Measurements from ENCODE around the gene MSI2. TPM values are rescaled to one million over a fixed set of nuclear protein-coding genes. Genes with fewer than 3 reads are reported as not detected.

Gene MSI2
- total RNA-seq, 1 donor from 2014 or later, result 31.3 TPM

- TF ChIP-seq, protein P1, sequence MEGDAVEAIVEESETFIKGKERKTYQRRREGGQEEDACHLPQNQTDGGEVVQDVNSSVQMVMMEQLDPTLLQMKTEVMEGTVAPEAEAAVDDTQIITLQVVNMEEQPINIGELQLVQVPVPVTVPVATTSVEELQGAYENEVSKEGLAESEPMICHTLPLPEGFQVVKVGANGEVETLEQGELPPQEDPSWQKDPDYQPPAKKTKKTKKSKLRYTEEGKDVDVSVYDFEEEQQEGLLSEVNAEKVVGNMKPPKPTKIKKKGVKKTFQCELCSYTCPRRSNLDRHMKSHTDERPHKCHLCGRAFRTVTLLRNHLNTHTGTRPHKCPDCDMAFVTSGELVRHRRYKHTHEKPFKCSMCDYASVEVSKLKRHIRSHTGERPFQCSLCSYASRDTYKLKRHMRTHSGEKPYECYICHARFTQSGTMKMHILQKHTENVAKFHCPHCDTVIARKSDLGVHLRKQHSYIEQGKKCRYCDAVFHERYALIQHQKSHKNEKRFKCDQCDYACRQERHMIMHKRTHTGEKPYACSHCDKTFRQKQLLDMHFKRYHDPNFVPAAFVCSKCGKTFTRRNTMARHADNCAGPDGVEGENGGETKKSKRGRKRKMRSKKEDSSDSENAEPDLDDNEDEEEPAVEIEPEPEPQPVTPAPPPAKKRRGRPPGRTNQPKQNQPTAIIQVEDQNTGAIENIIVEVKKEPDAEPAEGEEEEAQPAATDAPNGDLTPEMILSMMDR (IDR thresholded peaks at IDR 0.05), result no peak
- DNase-seq, result no peak
- no peak overlapping the region for H3K4me3 ChIP-seq
- ATAC-seq, result no peak
- H3K9me3 ChIP-seq, result no peaks in the 10 kb centered on the region
- no peak overlapping the region for H3K27ac ChIP-seq
- no peaks in the 10 kb centered on the region for H3K36me3 ChIP-seq
- no peaks in the 10 kb centered on the region for H3K27me3 ChIP-seq
- intact Hi-C loops (cut with DNase I), result no loop called here
- H3K4me1 ChIP-seq, result peaks cover 5% of the 10 kb centered on the region
These were observed 169.9 kb downstream of the MSI2 start for GRCh38 chr17:57425903-57426880.

- intact Hi-C loops (cut with DNase I), result no loop called here
- H3K27me3 ChIP-seq, result no peaks in the 10 kb centered on the region
These were observed 173.6 kb downstream of the MSI2 start for GRCh38 chr17:57429966-57430365.

DNA sequence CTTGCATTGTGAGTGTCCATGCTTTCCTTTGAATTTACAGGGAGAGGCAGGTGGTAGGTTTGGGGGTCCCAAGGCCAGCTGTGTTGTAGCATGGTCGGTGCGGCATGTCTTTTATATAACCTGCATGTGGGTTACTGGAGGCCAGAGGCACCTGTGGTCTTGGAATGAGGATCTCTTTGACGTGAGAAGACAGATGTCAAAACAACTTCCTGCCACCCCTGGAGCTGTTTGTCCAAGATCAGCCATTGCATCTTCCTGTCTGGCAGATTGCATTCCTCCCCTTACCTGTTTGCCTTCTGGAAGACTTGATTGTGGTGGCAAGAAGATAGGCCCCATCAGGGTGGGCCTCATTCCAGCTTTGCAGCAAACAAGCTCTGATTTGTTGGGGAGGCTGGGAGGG is 175.1 kb downstream of the MSI2 start:
- no peaks in the 10 kb centered on the region for H3K27me3 ChIP-seq
- H3K4me3 ChIP-seq, result no peak overlapping the region
- DNase-seq (no peak), ATAC-seq (no peak)
- H3K4me1 ChIP-seq, result no peaks in the 10 kb centered on the region
- H3K36me3 ChIP-seq, result no peaks in the 10 kb centered on the region
- H3K27ac ChIP-seq, result no peak overlapping the region
- TF ChIP-seq, protein P1 (IDR thresholded peaks at IDR 0.05), result no peak
- intact Hi-C loops (cut with DNase I), result no loop called here
- H3K9me3 ChIP-seq, result no peaks in the 10 kb centered on the region

More at GRCh38 chr17:57429966-57430365, 173.6 kb downstream of the MSI2 start:
- TF ChIP-seq, protein P1 (IDR thresholded peaks at IDR 0.05), result no peak
- Histone ChIP-seq H3K9me3 (no peaks in the 10 kb centered on the region), H3K4me3 (no peak overlapping the region), H3K27ac (no peak overlapping the region), H3K4me1 (peaks cover under 1% of the 10 kb centered on the region), H3K36me3 (no peaks in the 10 kb centered on the region)
- ATAC-seq, result no peak
- no peak for DNase-seq

DNA sequence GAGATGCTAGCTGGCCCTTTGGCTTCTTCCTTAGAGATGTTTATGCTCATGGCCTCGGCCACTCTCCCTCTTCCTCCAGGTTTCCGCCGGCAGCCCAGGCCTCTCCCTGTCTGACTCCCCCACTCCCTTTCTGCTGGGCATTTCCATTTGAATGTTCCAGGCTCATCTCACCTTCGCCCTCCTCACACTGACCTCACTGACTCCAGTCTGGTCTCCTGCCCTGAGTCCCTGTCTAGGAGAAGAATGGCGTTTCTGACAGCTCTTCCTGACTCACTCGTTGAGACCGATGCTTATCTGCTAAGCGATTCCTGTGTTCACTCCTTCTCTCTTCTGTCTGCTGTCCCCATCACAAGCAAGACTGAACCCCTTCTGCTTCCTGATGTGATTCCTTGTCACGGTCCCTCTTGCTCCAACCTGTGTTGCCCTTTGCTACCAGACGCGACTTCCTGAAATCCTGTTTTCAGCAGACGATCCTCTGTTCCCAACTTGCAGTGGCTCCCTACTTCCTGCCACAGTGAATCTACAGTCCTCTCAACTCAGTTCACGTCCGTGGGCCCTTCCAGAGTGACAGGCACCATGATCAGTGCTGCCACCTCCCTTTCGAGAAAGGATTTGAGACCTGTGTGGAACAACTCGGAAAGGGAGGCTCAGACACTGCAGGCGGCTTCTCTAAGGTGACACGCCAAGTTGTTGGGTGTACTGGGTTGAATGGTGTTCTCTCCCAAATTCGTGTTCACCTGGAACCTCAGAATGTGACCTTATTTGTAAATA is 176.4 kb downstream of the MSI2 start:
- TF ChIP-seq, protein P1 (IDR thresholded peaks at IDR 0.05), result no peak
- intact Hi-C loops (cut with DNase I), result no loop called here
- Histone ChIP-seq H3K27ac (no peak overlapping the region), H3K9me3 (no peaks in the 10 kb centered on the region), H3K36me3 (no peaks in the 10 kb centered on the region), H3K4me1 (no peaks in the 10 kb centered on the region), H3K27me3 (no peaks in the 10 kb centered on the region), H3K4me3 (no peak overlapping the region)
- no peak for ATAC-seq
- DNase-seq, result no peak

DNA sequence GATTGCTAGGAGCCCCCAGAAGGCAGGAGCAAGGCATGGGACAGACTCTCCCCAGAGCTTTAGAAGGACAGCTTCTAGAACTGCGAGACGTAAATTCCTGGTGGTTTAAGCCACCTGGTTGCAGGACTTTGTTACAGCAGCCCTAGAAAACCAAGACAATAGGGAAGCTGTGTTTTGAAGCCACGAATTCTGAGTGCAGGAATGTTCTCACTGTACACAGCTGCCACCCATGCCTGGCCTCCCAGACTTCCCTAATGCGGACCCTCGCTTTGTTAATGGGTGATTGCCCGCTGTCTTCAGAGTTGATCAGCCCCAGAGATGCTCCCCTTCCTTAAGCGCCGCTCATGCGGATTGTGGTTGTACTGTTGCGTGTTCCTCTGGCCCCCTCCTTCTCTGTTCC is 177.1 kb downstream of the MSI2 start:
- H3K4me1 ChIP-seq, result no peaks in the 10 kb centered on the region
- no peaks in the 10 kb centered on the region for H3K36me3 ChIP-seq
- DNase-seq (no peak), ATAC-seq (no peak)
- intact Hi-C loops (cut with DNase I), result no loop called here
- TF ChIP-seq, protein P1 (IDR thresholded peaks at IDR 0.05), result no peak
- H3K4me3 ChIP-seq, result no peak overlapping the region
- H3K27ac ChIP-seq, result no peak overlapping the region
- H3K27me3 ChIP-seq, result no peaks in the 10 kb centered on the region
- no peaks in the 10 kb centered on the region for H3K9me3 ChIP-seq

All from upper lobe of right lung (tissue), 1 donor.